GM19324 (cell line): ENCODE data around the gene PPP4R1.
"Not testable (repeated sequence)": the region's sequence is repeated elsewhere in the genome, so short reads cannot be mapped to it uniquely, and the experiment has no call there.

Source experiments
- ATAC-seq: cut with Tn5 transposase; IDR thresholded peaks from one replicate; pipeline ENCODE4 v1.9.1; 2021; ENCODE audit warnings: mild to moderate bottlenecking, moderate library complexity; ENCODE audit not compliant: unreplicated experiment, low FRiP score

Gene PPP4R1

DNA sequence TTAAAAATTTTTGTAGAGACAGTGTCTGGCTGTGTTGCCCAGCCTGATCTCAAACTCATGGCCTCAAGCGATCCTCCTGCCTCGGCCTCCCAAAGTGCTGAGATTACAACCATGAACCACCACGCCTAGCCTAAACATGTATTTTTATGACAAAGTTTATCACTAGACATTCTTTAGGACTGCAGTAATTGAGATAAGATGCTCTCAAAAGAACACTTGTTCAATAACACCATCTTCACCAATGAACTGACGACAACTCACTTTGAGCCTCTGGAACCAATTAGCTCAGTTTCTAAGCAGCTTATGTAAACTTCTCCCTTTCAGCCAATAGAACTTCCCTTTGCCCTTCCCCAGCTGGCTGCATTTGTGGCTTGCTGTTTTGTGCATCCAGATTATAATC is 15.3 kb upstream of the PPP4R1 start:
- ATAC-seq: no peak

DNA sequence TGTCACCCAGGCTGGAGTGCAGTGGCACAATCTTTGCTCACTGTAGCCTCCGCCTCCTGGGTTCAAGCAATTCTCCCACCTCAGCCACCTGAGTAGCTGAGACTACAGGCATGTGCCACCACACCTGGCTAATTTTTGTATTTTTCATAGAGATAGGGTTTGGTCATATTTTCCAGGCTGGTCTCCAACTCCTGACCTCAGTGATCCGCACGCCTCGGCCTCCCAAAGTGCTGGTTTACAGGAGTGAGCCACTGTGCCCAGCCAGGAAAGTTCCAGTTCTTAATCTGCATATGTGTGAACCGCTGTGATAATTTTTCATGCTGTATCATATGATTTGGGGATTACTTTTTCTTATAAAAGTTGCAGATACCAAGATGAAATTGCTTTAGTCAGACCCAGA is 14.6 kb upstream of the PPP4R1 start:
- ATAC-seq: no peak

DNA sequence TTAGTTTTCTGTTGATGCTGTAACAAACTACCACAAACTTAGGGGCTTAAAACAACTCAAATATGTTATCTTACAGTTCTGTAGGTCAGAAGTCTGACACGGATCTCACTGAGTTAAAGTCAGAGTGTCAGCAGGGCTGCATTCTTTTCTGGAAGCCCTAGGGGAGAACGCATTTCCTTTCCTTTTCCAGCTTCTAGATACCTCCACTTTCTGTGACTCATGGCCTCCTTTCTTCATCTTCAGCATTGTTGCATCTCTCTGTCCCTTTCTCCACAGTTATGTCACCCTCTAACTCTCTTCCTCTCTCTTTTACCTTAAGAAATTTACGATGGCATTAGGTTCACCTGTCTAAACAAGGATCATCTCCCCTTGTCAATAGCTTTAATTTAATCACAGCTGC is 13.3 kb upstream of the PPP4R1 start:
- ATAC-seq: no peak

DNA sequence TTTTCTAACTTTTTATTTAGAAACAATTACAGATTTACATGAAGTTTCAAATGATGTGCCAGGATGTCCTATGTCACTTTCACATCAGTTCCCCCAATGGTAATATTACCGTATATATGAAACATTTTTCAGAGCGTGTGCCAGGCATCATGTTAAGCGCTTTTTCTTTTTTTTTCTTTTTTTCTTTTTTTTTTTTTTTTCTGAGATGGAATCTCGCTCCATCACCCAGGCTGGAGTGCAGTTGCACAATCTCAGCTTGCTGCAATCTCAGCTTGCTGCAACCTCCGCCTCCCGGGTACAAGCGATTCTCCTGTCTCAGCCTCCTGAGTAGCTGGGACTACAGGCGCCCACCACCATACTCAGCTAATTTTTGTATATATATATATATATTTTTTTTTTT is 5.6 kb upstream of the PPP4R1 start:
- ATAC-seq: no peak

- no peak for ATAC-seq
These were observed 5.2 kb upstream of the PPP4R1 start for GRCh38 chr18:9619545-9619944.

DNA sequence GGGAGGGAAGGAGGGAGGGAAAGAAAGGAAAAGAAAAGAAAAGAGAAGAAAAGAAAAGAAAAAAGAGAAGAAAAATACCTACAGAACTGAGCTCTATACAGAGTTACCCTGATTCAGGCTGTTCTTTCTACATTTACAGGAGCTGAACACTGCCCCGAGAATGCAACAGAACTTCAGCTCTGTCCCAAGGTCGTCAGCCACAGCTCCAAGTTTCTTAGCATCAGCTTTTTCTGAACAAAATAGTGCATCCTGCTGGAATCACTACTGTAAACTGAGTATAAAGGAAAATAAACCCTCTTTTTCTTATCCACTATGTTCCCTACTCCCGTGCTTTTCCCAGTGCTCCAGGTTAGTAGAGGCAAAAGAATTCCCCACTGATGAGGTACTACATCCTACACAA is 4.7 kb upstream of the PPP4R1 start:
- no peak for ATAC-seq

- no peak for ATAC-seq
These were observed 2.7 kb upstream of the PPP4R1 start for GRCh38 chr18:9617006-9617542.

DNA sequence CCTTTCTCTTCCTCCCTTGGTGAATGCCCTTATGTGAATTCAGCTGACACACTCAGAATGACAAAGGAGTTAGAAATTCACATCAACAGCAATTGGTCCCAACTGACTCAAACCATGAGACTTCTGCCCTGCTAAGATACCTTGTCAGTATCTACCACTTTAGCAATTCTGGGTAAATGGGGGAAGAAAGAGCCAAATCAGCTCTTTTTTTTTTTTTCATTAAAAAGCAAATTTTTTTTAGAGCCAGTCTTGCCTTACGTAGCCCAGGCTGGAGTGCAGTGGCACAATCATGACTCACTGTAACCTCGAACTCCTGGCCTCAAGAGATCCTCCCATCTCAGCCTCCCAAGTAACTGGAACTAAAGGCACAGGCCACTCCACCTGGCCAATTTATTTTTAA is 1.7 kb upstream of the PPP4R1 start:
- ATAC-seq: no peak

GRCh38 chr18:9615280-9615797 is 980 bp upstream of the PPP4R1 start:
- no peak for ATAC-seq

GRCh38 chr18:9613550-9614400 is 584 bp downstream of the PPP4R1 start:
- ATAC-seq: peak; percentile 40

- no peak for ATAC-seq
These were observed 1.4 kb downstream of the PPP4R1 start for GRCh38 chr18:9612977-9613376.

DNA sequence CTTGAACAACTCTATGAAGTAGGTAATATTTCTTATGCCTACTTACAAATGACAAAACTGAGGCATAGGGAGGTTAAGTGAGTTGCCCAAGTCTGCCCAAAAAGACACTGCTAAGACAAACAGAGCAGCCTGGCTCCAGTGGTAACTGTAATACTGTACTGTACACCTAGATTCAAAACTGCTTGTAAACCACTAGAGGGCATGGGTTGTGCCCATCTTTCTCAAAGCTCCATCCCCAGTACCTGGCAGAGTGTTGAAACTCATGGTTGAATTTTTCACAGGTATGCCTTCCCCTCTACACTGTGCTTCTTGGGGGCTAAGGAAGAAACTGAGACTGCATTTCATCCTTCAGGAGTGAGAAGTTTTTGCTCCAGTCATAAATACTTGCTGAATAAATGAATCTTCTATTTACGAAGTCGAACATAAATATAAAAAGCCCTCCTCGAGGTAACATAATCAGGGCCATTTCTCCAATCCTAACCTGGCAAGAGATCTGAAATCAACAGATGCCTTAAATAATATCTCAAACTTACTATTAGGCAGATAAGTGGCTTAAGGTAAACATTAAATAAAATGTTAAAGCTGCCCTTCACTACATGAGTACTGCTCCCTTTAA is 2.0 kb downstream of the PPP4R1 start:
- no peak for ATAC-seq

GRCh38 chr18:9609190-9609589 is 5.2 kb downstream of the PPP4R1 start:
- ATAC-seq: no peak

DNA sequence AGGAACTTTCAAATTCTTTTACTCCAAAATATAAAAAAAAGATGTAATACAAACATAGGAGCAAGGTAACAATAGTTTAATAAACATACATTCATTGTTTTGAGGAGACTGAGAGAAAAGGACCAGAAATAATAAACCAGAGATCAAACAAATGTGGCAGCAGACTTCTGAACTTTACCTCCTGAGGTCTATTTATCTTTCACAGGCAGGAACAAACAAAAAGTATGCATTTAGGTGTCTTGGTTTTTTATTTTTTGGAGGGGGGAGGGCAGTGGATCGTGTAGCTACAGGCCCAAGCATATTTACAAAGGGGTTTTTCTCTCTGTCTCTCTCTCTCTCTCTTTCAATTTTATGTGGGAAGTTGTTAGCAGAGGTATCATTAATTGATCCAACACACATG is 5.6 kb downstream of the PPP4R1 start:
- ATAC-seq: no peak

DNA sequence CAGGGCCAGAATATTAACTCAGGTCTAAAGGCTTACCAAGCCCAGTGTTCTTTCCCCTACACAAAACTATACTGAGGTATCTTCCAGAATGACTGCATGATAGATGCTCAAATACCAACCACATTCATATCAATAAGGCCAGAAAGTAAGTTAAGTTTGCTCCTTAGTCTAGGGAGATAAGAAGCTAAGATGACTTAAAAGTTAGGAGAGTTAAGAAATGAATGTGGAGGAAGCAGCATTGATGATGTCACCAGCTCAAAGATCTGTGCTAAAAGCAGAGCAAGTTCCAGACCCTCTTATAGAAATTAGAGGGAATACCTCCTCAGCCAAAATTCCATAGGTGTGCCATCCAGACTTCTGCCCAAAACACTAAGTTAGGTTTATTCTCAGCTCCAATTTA is 6.1 kb downstream of the PPP4R1 start:
- no peak for ATAC-seq

GRCh38 chr18:9607111-9607510 is 7.2 kb downstream of the PPP4R1 start:
- not testable (repeated sequence) for ATAC-seq

- ATAC-seq: no peak
These were observed 8.3 kb downstream of the PPP4R1 start for GRCh38 chr18:9606039-9606438.

- no peak for ATAC-seq
These were observed 10.0 kb downstream of the PPP4R1 start for GRCh38 chr18:9604348-9604747.

GRCh38 chr18:9599328-9599727 is 15.0 kb downstream of the PPP4R1 start:
- ATAC-seq: no peak

DNA sequence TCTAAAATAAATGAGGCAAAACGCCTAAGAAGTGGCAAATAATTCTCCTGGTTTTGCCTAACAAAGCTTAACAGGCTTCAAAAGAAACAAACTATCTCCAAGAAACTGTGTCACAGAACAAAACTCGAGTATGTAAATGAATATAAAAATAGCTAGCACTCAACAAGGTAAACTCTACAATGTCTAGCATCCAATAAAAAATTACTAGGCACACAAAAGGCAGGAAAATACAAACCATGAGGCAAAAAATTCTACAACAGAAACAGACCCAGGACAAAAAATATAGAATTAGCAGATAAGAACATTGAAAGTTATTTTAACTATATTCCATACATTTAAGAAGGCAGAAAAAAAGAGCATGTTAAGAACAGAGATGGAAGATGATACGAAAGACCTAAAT is 16.8 kb downstream of the PPP4R1 start:
- no peak for ATAC-seq

DNA sequence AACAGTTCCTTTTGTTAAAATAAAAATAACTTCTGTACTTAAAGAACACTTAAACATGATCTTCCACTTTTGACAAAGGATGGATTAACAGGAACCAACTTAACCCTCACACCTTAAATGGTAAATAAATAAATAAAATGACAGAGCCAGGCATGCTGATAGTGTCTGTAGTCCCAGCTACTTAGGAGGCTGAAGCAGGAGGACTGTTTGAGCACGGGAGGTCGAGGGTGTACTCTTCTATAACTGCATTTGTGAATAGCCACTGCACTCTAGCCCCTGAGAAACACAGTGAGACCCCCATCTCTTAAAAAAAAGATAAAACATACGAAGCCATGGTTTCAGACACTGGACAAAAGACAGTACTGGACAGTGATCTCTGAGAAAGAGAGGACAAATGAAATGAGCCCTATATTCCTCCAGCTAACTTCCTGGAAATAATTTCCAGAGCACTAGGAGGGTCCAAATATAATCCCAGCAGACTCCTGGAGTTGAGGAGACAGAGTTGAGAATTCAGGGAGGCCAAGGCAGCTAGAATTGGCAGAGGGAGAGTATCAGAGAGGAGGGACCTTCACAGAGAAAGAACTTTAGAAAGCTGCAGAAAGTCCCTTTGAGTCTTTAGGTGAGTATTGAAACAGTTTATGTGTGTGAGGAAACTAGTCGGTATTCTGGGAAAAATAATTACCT is 17.4 kb downstream of the PPP4R1 start:
- no peak for ATAC-seq
